Measurements from ENCODE around the gene KCNH3. TPM values are rescaled to one million over a fixed set of nuclear protein-coding genes. Genes with fewer than 3 reads are reported as not detected.

The KCNH3 gene
- total and polyA plus RNA-seq, 2 of the 13 experiments (the other 11 are each of a cell fraction or from before 2014, with no cell fraction given): 0.01 to 0.07 TPM

DNA sequence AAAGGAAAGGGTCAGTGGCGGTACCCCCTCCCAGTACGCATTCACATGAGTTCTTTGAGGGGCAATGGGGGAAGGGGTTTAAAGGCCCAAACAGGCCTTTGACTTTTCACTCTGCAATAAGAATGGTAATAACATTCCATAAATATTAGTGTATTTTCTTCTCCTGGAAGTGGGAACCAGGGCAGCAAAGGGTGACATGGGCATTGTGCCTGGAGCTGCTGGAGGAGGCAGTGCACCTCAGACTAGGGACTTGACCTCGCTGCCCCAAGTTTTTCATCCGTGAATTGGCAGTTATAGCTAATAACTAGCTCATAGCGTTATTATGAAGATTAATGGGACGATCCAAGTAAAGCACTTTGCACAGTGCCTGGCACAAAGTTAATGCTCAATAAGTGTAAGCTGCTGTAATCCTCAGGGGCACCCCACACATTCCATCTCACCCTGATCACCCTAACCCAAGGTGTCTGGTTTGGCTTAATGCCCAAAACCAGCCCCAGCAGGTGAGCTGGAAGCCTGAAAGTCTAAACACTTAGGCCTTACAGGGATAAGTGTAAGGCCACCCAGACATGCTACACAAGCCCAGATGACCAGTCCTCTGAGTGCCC, 2.8 kb upstream of the KCNH3 start:
- Histone ChIP-seq H3K4me1 (ENCODE audit: insufficient read depth, low read length) (peaks cover 46% of the 10 kb centered on the region), H3K9me3 (ENCODE audit: low read length) (no peaks in the 10 kb centered on the region), H3K4me2 (ENCODE audit: low read depth, low read length) (no peak overlapping the region), H3K27me3 (ENCODE audit: control insufficient read depth in 1 of 2, insufficient read depth in 2 of 2, low read length in 2 of 2) (peaks cover 11 to 46% of the 10 kb centered on the region in 2 experiments), H3K27ac (ENCODE audit: extremely low read length, insufficient read depth, low read length) (no peak overlapping the region), H3K9ac (ENCODE audit: insufficient read depth, low read depth, low read length) (no peak overlapping the region), H3K36me3 (replicated peaks in 1 of 2; ENCODE audit: control insufficient read depth in 1 of 2, insufficient read depth in 2 of 2, low read length in 2 of 2) (no peaks in the 10 kb centered on the region), H4K20me1 (ENCODE audit: insufficient read depth, low read length) (no peaks in the 10 kb centered on the region), H3K79me2 (ENCODE audit: insufficient read depth, low read length) (no peaks in the 10 kb centered on the region), H2AFZ (ENCODE audit: low read length) (no peak overlapping the region), H3K4me3 (replicated peaks in 1 of 3; ENCODE audit: insufficient read depth in 1 of 3, low read depth in 2 of 3, low read length in 3 of 3) (no peak overlapping the region)
- ChIA-PET CTCF (ENCODE audit: low intra/inter-chr PET ratio, low total read pairs) (no interaction called here), POLR2A (no interaction called here)
- no TSS peak for BruUV-seq (replicated peaks)
- no peak for DNase-seq (ENCODE audit: low spot score)
- no peak for FAIRE-seq
- no peak for ATAC-seq
- TF ChIP-seq CCDC6 (CRISPR knock-in tag; IDR thresholded peaks at IDR 0.05) (no peak), ATF7-NPFF (CRISPR knock-in tag; IDR thresholded peaks at IDR 0.05; ENCODE audit: low read depth) (no peak), ZNF256 (CRISPR knock-in tag; conservative IDR thresholded peaks at IDR 0.05) (no peak), ZBTB40 (IDR thresholded peaks at IDR 0.05) (no peak), ZBTB40 (CRISPR knock-in tag; IDR thresholded peaks at IDR 0.05) (no peak), CHD4 (IDR thresholded peaks at IDR 0.05; ENCODE audit: borderline replicate concordance, low read length) (no peak), ZNF333 (CRISPR knock-in tag; IDR thresholded peaks at IDR 0.05; ENCODE audit: borderline replicate concordance) (no peak), ZHX2 (IDR thresholded peaks at IDR 0.05; ENCODE audit: low read depth) (no peak), ZHX2 (CRISPR knock-in tag; IDR thresholded peaks at IDR 0.05; ENCODE audit: borderline replicate concordance) (no peak), GATAD2A (CRISPR knock-in tag; IDR thresholded peaks at IDR 0.05) (no peak), POLR2A (IDR thresholded peaks at IDR 0.05; ENCODE audit: insufficient read depth in 1 of 2, low read depth in 2 of 2, low read length in 2 of 2) (no peak)
- in situ Hi-C loops (cut with HindIII; ENCODE audit: extremely low pct_ligation_motif_present, low pct_unique_long_range_greater_than_20kb): no loop called here
- intact Hi-C loops (cut with micrococcal nuclease; ENCODE audit: unreplicated experiment): no loop called here
- WGBS (ENCODE audit: low lambda C conversion rate): 41% methylated on average over 6 of the region's 6 CpGs

Measured in HepG2 (cell line).